GM18511 (cell line): ENCODE measurements around the gene MRPL2.
A peak's percentile ranks its signal among the peaks of the same experiment; 100 is the strongest.

Source experiments
- ATAC-seq: cut with Tn5 transposase; IDR thresholded peaks from one replicate; pipeline ENCODE4 v1.9.1; 2021; ENCODE audit warnings: mild to moderate bottlenecking, moderate library complexity; ENCODE audit not compliant: unreplicated experiment

MRPL2 gene

GRCh38 chr6:43059168-43060033 lies at the start of gene MRPL2, which contains the start of gene KLC4:
Gene MRPL2 (minus strand): TSS chr6:43059434. CDS start chr6:43059381, 53 bp downstream.
Gene KLC4 (plus strand): TSS chr6:43059631. CDS start chr6:43061336, 1,705 bp downstream.
- ATAC-seq, result peak; percentile 93

- no peak for ATAC-seq
These were observed 48.3 kb upstream of the MRPL2 start for GRCh38 chr6:43107344-43108062.

- no peak for ATAC-seq
These were observed 46.4 kb upstream of the MRPL2 start for GRCh38 chr6:43105538-43106222.

GRCh38 chr6:43103253-43103876 lies 44.1 kb upstream of the MRPL2 start:
- no peak for ATAC-seq

DNA sequence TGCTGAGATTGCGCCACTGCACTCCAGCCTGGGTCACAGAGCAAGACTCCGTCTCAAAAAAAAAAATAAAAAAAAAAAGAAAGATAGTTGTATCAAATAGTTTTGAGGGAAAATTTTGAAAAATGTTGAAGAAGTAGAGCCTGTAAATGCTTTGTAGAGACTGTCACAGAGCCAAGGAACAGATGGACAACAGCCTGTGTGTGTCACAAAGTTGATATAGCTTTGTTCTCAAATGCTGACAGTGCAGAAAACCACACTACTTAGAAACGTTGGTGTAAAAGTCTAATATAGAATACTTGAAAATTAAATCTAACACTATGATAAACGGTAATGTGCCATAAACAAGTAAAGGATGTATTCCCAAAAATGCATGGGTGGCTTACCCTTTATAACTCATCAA lies 42.3 kb upstream of the MRPL2 start:
- no peak for ATAC-seq

DNA sequence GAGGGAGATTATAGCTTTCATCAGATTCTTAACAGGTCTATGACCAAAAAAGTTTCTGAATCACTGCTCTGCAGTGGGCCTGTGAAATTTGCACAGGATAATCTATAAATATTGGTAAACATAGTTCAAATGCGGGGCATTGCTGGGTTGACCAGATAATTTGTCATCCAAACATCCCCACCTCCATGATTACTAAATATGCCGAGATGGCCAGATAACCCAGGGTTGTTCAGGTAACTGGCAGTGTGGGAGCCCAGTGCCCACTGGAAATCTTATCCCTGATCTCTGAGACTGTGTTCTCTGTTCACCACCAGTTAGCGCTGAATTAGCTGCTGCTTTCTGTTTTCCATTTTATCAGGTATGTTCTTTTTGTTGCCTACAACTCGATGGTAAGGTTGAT lies 38.3 kb upstream of the MRPL2 start:
- no peak for ATAC-seq

GRCh38 chr6:43097098-43097489 lies 37.9 kb upstream of the MRPL2 start:
- no peak for ATAC-seq

- no peak for ATAC-seq
These were observed 37.3 kb upstream of the MRPL2 start for GRCh38 chr6:43096451-43097097.

DNA sequence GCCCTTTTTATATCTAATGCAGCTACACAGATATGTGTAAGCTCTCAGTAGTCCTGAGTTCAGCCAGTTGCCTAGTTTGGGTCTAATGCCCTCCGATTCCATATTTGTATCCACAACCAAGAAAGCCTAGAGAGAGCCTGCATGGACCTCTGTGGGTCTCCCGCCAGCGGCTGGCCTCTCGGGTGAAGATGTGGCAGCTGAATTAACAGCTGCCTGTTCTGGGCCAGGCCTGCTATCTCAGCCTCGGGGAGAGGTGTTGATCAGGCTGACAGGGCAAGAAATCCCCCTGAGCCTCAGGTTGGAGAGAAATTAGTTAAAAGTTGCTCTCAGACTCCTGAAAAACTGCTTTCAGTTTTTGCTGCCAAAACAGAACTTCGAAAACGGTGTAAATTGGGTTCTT lies 36.7 kb upstream of the MRPL2 start:
- ATAC-seq, result no peak

GRCh38 chr6:43093436-43094289 lies 34.4 kb upstream of the MRPL2 start:
- no peak for ATAC-seq

- ATAC-seq, result no peak
These were observed 33.4 kb upstream of the MRPL2 start for GRCh38 chr6:43092635-43093034.

- ATAC-seq, result no peak
These were observed 32.3 kb upstream of the MRPL2 start for GRCh38 chr6:43091436-43091991.

- no peak for ATAC-seq
These were observed 31.8 kb upstream of the MRPL2 start for GRCh38 chr6:43091020-43091419.

DNA sequence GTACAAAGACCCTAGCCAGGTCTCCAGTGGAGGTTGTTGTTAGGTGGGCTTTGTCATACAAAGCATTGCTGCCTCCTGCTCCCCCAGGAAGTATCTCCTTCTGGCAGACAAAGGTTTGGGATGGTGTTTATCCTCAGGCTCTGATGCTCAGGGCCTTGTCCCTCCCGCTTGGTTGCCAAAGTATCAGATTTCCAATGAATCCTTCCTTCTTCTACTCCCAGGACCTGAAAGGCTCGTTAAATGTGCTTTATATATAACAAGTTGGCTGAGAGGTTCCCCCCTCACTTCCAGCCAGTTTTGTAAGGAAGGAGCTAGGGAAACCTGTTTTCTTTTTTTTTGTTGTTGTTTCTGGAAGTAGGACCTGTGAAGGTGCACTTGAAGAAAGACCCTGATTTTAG lies 31.3 kb upstream of the MRPL2 start:
- ATAC-seq, result no peak

DNA sequence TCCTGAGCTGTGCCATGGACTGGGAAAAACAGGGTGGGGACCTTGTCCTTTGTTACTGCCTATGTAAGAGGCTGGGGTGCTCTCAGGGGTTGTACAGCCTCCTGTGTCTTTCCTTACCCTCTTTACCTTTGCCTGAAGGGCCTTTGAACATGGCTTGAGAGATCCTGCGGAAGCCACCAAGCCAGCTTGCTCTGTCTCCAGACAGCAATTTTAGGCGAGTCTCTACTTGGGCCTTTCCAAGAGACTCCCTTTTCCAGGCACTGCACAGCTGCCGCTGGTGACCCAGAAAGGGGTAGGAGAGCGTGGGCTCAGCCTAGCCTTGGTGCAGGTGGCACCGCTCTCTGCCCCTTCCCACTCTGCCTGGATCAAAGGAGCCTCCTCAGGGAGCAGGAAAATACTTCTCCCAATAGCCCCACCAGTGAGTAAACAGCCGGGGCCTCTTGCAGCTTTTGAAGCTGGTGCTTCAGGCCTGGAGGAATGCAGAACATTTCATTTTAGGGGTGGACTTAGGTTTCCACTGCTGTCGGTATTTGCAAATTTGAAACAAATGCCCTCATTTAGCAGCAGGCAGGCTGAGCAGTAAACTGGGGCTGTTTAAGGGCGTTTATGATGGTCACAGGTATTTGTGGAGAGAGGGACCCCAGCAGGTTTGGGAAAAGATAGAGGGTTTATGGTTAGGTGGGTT lies 30.8 kb upstream of the MRPL2 start:
- ATAC-seq, result no peak

DNA sequence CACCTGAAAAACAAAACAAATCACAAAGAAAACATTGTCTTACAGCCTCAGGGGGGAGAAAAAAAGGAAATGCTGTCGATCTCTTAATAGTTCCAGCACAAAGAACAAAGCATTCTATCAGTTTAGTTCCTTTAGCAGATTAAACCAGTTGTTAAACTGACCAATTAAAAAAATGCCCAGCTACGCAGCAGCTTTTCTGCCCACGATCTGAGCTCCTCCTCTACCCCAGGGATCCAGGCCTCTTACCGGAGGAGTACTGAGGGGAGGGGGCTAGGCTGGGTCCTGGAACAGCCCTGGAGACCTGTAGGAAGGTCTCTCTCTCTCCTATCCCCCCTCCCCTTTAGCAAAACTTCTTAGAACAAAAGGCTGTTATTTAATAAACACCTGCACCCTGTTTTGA lies 30.2 kb upstream of the MRPL2 start:
- no peak for ATAC-seq

DNA sequence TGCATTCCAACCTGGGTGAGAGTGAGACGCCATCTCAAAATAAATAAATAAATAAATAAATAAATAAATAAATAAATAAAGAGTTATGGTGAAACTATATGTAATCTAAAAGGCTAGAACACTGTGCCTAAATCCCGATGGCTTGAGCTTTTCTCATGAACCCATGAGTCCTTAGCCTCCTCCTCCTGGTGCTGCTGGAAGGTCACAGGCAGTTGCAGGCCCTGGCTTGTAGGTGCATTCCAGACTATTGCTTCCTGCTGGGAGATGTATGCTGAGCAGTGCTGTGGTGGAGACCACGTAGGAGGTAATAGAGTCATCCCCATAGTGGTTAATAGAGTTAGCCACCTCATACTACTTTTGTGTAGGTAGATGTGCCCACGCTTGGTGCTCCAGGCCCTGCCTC lies 29.4 kb upstream of the MRPL2 start:
- ATAC-seq, result no peak

DNA sequence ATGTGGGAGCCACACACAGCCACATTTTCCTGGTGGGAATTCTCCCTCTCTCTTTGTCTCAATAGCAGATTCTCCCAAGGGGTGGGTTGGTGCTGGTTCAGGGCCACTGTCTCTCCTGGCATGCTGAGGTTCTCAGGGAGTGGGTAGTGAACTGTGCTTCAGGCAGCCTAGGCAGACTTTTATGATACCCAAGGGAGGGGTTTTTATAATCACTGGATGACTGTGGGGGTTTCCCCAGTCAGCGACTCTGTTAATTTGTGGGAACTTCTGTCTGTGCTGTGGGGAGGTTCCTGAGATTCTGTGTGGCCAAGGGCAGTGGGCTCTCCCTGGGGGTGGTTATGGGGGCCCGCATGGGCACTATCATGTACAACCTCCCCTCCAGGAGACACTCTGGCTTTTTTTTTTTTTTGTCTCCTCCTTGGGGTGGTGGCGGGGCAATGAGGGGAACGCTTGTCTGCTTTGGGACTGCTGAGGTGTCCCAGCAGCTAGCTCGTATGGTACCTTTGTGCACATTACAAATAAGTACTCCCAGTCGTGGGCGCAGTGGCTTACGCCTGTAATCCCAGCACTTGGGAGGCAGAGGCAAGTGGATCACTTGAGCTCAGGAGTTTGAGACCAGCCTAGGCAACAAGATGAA lies 26.9 kb upstream of the MRPL2 start:
- ATAC-seq, result no peak
